Panc1 (cell line): ENCODE measurements around the gene ITPR3.

Source experiments
- POLR2AphosphoS5 ChIP-seq: IDR thresholded peaks from 2 replicates; pipeline ENCODE4 v1.6.1; 2012; ENCODE audit warnings: mild to moderate bottlenecking, low read depth, low read length, moderate library complexity
- SIN3A ChIP-seq: IDR thresholded peaks from 2 replicates; pipeline ENCODE4 v1.6.1; 2012; ENCODE audit warnings: low read depth, mild to moderate bottlenecking, low read length, moderate library complexity, borderline replicate concordance; ENCODE audit not compliant: insufficient read depth
- TCF7L2 ChIP-seq: IDR thresholded peaks from 2 replicates; pipeline ENCODE4 v1.6.1; 2011; ENCODE audit warnings: mild to moderate bottlenecking, low read depth, low read length, inconsistent platforms
- TF ChIP-seq, protein P1 (sequence below): fragments of 450-650 bp; IDR thresholded peaks from 2 replicates; pipeline ENCODE4 v1.5.1; 2017; ENCODE audit warnings: mild to moderate bottlenecking
- TF ChIP-seq, protein P2 (sequence below), 2 experiments: IDR thresholded peaks; 2 replicates each; pipeline ENCODE4 v1.6.1; 2011 to 2012; ENCODE audit warnings: low read depth in 2 of 2, control low read depth in 1 of 2, low read length in 1 of 2, mild to moderate bottlenecking in 1 of 2, moderate library complexity in 1 of 2; ENCODE audit not compliant: insufficient read depth in 1 of 2

DNA sequence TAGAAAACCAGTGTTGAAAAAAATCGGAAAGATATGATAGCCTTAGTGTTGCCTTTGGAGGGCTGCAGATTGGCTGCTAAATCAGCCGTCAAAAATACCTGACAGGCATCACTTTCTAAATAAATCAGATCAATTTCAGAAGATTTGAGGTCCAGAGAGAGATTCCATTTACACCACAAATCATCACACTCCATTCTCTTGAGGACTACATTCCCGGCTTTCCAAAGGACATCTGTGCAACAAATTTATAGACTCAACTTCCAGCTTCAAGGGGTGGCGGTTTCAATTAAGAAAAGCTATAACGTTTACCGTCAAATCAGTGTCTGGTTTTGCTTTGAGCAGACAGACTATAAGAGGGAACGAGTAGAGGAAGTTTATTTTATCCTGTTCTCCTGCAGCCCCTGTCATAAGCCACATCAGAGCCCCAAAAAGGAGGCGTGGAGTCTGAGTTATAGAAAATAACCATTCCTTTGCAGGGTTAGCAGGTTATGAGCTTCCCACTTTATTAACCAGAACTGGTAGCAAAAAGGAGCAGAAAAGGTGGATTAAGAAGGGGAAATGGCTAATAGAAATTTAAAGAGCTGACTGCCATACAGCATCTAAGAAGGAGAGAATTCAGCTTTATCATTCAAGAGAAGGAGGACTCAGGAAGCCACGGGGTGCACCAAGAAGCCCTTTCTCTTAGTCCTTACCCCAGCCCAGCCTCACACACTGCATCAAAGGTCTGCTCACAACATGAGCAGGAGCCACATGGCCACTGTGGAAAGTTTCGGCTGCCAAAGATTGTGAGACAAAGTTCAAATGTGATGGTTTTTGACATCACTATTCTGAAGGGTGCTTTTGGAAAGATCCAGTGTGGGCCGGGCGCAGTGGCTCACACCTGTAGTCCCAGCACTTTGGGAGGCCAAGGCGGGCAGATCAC, 103.2 kb downstream of the ITPR3 start:
- TF ChIP-seq, protein P1, sequence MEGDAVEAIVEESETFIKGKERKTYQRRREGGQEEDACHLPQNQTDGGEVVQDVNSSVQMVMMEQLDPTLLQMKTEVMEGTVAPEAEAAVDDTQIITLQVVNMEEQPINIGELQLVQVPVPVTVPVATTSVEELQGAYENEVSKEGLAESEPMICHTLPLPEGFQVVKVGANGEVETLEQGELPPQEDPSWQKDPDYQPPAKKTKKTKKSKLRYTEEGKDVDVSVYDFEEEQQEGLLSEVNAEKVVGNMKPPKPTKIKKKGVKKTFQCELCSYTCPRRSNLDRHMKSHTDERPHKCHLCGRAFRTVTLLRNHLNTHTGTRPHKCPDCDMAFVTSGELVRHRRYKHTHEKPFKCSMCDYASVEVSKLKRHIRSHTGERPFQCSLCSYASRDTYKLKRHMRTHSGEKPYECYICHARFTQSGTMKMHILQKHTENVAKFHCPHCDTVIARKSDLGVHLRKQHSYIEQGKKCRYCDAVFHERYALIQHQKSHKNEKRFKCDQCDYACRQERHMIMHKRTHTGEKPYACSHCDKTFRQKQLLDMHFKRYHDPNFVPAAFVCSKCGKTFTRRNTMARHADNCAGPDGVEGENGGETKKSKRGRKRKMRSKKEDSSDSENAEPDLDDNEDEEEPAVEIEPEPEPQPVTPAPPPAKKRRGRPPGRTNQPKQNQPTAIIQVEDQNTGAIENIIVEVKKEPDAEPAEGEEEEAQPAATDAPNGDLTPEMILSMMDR = no peak
- TF ChIP-seq POLR2AphosphoS5 (no peak), TCF7L2 (no peak), SIN3A (no peak)
- TF ChIP-seq, protein P2, sequence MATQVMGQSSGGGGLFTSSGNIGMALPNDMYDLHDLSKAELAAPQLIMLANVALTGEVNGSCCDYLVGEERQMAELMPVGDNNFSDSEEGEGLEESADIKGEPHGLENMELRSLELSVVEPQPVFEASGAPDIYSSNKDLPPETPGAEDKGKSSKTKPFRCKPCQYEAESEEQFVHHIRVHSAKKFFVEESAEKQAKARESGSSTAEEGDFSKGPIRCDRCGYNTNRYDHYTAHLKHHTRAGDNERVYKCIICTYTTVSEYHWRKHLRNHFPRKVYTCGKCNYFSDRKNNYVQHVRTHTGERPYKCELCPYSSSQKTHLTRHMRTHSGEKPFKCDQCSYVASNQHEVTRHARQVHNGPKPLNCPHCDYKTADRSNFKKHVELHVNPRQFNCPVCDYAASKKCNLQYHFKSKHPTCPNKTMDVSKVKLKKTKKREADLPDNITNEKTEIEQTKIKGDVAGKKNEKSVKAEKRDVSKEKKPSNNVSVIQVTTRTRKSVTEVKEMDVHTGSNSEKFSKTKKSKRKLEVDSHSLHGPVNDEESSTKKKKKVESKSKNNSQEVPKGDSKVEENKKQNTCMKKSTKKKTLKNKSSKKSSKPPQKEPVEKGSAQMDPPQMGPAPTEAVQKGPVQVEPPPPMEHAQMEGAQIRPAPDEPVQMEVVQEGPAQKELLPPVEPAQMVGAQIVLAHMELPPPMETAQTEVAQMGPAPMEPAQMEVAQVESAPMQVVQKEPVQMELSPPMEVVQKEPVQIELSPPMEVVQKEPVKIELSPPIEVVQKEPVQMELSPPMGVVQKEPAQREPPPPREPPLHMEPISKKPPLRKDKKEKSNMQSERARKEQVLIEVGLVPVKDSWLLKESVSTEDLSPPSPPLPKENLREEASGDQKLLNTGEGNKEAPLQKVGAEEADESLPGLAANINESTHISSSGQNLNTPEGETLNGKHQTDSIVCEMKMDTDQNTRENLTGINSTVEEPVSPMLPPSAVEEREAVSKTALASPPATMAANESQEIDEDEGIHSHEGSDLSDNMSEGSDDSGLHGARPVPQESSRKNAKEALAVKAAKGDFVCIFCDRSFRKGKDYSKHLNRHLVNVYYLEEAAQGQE (IDR thresholded peaks at IDR 0.05; ENCODE audit: insufficient read depth in 1 of 2, low read depth in 2 of 2, low read length in 1 of 2) = no peak
